ENCODE results near the gene ADD3.

ADD3 gene

GRCh38 chr10:110023785-110024465 is 16.1 kb downstream of the ADD3 start:
- Mint-ChIP-seq H3K4me1 (peaks cover 9% of the 10 kb centered on the region), H3K27ac (no peak overlapping the region), H3K4me3 (no peak overlapping the region), H3K9me3 (peaks cover 2% of the 10 kb centered on the region), H3K27me3 (ENCODE audit: low read depth, poor library complexity) (peaks cover 3% of the 10 kb centered on the region), H3K36me3 (ENCODE audit: low read depth) (peaks cover 10% of the 10 kb centered on the region)
- no peak for DNase-seq
- no peak for TF ChIP-seq CTCF (IDR thresholded peaks at IDR 0.05)

- no peak for TF ChIP-seq CTCF (IDR thresholded peaks at IDR 0.05)
- no peaks in the 10 kb centered on the region for H3K27me3 Mint-ChIP-seq (ENCODE audit: low read depth, poor library complexity)
- DNase-seq, result no peak
Observed at GRCh38 chr10:110029450-110029849, 21.7 kb downstream of the ADD3 start.

GRCh38 chr10:110032801-110033700 is 25.3 kb downstream of the ADD3 start:
- Mint-ChIP-seq H3K27me3 (ENCODE audit: low read depth, poor library complexity) (no peaks in the 10 kb centered on the region), H3K27ac (no peak overlapping the region), H3K4me1 (peaks cover 14% of the 10 kb centered on the region), H3K36me3 (ENCODE audit: low read depth) (peaks cover 1% of the 10 kb centered on the region), H3K4me3 (no peak overlapping the region), H3K9me3 (no peaks in the 10 kb centered on the region)
- no peak for TF ChIP-seq CTCF (IDR thresholded peaks at IDR 0.05)
- no peak for DNase-seq

More at GRCh38 chr10:110029450-110029849, 21.7 kb downstream of the ADD3 start:
- Mint-ChIP-seq H3K27ac (no peak overlapping the region), H3K4me1 (peaks cover 14% of the 10 kb centered on the region), H3K4me3 (no peak overlapping the region), H3K36me3 (ENCODE audit: low read depth) (peaks cover 7% of the 10 kb centered on the region), H3K9me3 (no peaks in the 10 kb centered on the region)

GRCh38 chr10:110033701-110034235 is 26.0 kb downstream of the ADD3 start:
- no peak for TF ChIP-seq CTCF (IDR thresholded peaks at IDR 0.05)

GRCh38 chr10:110034596-110034995 is 26.8 kb downstream of the ADD3 start:
- Mint-ChIP-seq H3K9me3 (no peaks in the 10 kb centered on the region), H3K36me3 (ENCODE audit: low read depth) (no peaks in the 10 kb centered on the region), H3K27ac (no peak overlapping the region), H3K27me3 (ENCODE audit: low read depth, poor library complexity) (no peaks in the 10 kb centered on the region), H3K4me1 (peaks cover 19% of the 10 kb centered on the region), H3K4me3 (no peak overlapping the region)
- no peak for DNase-seq
- no peak for TF ChIP-seq CTCF (IDR thresholded peaks at IDR 0.05)

More at GRCh38 chr10:110033701-110034235, 26.0 kb downstream of the ADD3 start:
- H3K36me3 Mint-ChIP-seq (ENCODE audit: low read depth), result no peaks in the 10 kb centered on the region
- H3K27ac Mint-ChIP-seq, result no peak overlapping the region
- peaks cover 14% of the 10 kb centered on the region for H3K4me1 Mint-ChIP-seq
- H3K4me3 Mint-ChIP-seq, result no peak overlapping the region
- no peak for DNase-seq
- no peaks in the 10 kb centered on the region for H3K27me3 Mint-ChIP-seq (ENCODE audit: low read depth, poor library complexity)
- no peaks in the 10 kb centered on the region for H3K9me3 Mint-ChIP-seq

Data from nephron progenitor cell (in vitro differentiated cells).